ENCODE data around the gene RICTOR. TPM values are rescaled to one million over a fixed set of nuclear protein-coding genes. Genes with fewer than 3 reads are reported as not detected.

The RICTOR gene
- total RNA-seq, 1 donor from 2014 or later = 35.3 TPM

DNA sequence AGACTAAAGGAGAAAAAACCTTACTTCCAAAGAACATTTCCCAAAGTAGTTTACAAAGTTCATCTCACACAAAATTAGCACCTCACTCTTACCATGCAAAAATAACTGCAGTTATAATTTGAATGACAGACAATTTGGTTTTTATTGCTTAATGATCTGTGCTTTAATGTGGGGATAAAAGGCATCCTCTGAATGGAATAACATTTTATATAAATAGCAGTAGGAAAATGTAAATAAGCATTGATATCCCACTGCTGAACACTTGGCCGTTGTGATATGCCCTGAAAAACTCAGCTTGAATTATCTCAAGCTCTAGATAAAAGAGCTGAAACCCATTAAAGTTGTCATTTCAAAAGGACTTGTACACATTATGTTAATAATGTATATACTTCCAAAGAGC is 135.2 kb downstream of the RICTOR start:
- no peak for DNase-seq (ENCODE audit: low spot score)
- H3K9me3 Mint-ChIP-seq (ENCODE audit: unreplicated experiment) = no peaks in the 10 kb centered on the region
- H3K4me1 Mint-ChIP-seq (ENCODE audit: unreplicated experiment) = no peaks in the 10 kb centered on the region
- peaks cover 3% of the 10 kb centered on the region for H3K36me3 Mint-ChIP-seq (ENCODE audit: low read depth, unreplicated experiment)
- no peak overlapping the region for H3K27ac Mint-ChIP-seq (ENCODE audit: unreplicated experiment)
- no peak for TF ChIP-seq CTCF (IDR thresholded peaks at IDR 0.05; ENCODE audit: unreplicated experiment)
- H3K27me3 Mint-ChIP-seq (ENCODE audit: unreplicated experiment) = no peaks in the 10 kb centered on the region
- H3K4me3 Mint-ChIP-seq (ENCODE audit: unreplicated experiment) = no peak overlapping the region

- H3K27ac Mint-ChIP-seq (ENCODE audit: unreplicated experiment) = no peak overlapping the region
- no peaks in the 10 kb centered on the region for H3K27me3 Mint-ChIP-seq (ENCODE audit: unreplicated experiment)
- no peaks in the 10 kb centered on the region for H3K4me1 Mint-ChIP-seq (ENCODE audit: unreplicated experiment)
- H3K4me3 Mint-ChIP-seq (ENCODE audit: unreplicated experiment) = no peak overlapping the region
- no peaks in the 10 kb centered on the region for H3K9me3 Mint-ChIP-seq (ENCODE audit: unreplicated experiment)
- no peak for DNase-seq (ENCODE audit: low spot score)
- peaks cover 3% of the 10 kb centered on the region for H3K36me3 Mint-ChIP-seq (ENCODE audit: low read depth, unreplicated experiment)
- no peak for TF ChIP-seq CTCF (IDR thresholded peaks at IDR 0.05; ENCODE audit: unreplicated experiment)
These were observed 135.8 kb downstream of the RICTOR start for GRCh38 chr5:38938424-38938823.

DNA sequence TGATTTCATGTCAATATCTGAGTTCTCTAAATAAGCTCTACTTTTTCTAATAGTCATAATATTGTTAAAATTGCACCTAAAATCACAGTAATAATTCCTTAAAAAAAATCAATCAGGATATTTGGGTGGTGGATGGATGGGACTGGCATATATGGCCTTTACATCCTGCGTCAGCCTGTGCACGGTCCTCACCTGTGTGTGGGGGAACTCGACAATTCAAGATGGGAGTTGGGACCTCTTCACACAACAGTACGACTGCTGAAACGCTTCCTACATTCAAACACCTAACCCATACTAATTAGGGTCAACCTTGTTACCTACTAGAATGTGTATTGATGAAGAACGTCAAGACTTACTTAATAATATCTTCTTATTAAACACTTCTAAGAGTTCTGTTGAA is 137.9 kb downstream of the RICTOR start:
- no peaks in the 10 kb centered on the region for H3K27me3 Mint-ChIP-seq (ENCODE audit: unreplicated experiment)
- H3K27ac Mint-ChIP-seq (ENCODE audit: unreplicated experiment) = no peak overlapping the region
- no peak overlapping the region for H3K4me3 Mint-ChIP-seq (ENCODE audit: unreplicated experiment)
- H3K9me3 Mint-ChIP-seq (ENCODE audit: unreplicated experiment) = no peaks in the 10 kb centered on the region
- DNase-seq (ENCODE audit: low spot score) = no peak
- no peaks in the 10 kb centered on the region for H3K4me1 Mint-ChIP-seq (ENCODE audit: unreplicated experiment)
- peaks cover 9% of the 10 kb centered on the region for H3K36me3 Mint-ChIP-seq (ENCODE audit: low read depth, unreplicated experiment)
- no peak for TF ChIP-seq CTCF (IDR thresholded peaks at IDR 0.05; ENCODE audit: unreplicated experiment)

- Mint-ChIP-seq H3K4me1 (ENCODE audit: unreplicated experiment) (no peaks in the 10 kb centered on the region), H3K36me3 (ENCODE audit: low read depth, unreplicated experiment) (peaks cover 9% of the 10 kb centered on the region), H3K27ac (ENCODE audit: unreplicated experiment) (no peak overlapping the region), H3K4me3 (ENCODE audit: unreplicated experiment) (no peak overlapping the region), H3K9me3 (ENCODE audit: unreplicated experiment) (no peaks in the 10 kb centered on the region), H3K27me3 (ENCODE audit: unreplicated experiment) (no peaks in the 10 kb centered on the region)
- TF ChIP-seq CTCF (IDR thresholded peaks at IDR 0.05; ENCODE audit: unreplicated experiment) = no peak
- DNase-seq (ENCODE audit: low spot score) = no peak
These were observed 138.8 kb downstream of the RICTOR start for GRCh38 chr5:38935437-38935836.

DNA sequence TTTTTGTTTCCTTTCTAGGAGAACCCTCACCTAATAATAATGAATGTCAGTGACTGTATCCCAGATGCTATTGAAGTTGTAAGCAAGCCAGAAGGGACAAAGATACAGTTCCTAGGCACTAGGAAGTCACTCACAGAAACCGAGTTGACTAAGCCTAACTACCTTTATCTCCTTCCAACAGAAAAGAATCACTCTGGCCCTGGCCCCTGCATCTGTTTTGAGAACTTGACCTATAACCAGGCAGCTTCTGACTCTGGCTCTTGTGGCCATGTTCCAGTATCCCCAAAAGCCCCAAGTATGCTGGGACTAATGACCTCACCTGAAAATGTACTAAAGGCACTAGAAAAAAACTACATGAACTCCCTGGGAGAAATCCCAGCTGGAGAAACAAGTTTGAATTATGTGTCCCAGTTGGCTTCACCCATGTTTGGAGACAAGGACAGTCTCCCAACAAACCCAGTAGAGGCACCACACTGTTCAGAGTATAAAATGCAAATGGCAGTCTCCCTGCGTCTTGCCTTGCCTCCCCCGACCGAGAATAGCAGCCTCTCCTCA is 141.3 kb downstream of the RICTOR start:
- Mint-ChIP-seq H3K27me3 (ENCODE audit: unreplicated experiment) (no peaks in the 10 kb centered on the region), H3K27ac (ENCODE audit: unreplicated experiment) (no peak overlapping the region), H3K4me1 (ENCODE audit: unreplicated experiment) (no peaks in the 10 kb centered on the region)

More for the DNA sequence above, 141.3 kb downstream of the RICTOR start:
- no peak overlapping the region for H3K4me3 Mint-ChIP-seq (ENCODE audit: unreplicated experiment)
- H3K9me3 Mint-ChIP-seq (ENCODE audit: unreplicated experiment) = no peaks in the 10 kb centered on the region
- no peak for DNase-seq (ENCODE audit: low spot score)
- no peak for TF ChIP-seq CTCF (IDR thresholded peaks at IDR 0.05; ENCODE audit: unreplicated experiment)
- peaks cover 9% of the 10 kb centered on the region for H3K36me3 Mint-ChIP-seq (ENCODE audit: low read depth, unreplicated experiment)

Measured in endothelial cell (in vitro differentiated cells).